Liver (tissue), 9 donors: ENCODE measurements around the gene ATOX1. TPM values are rescaled to one million over a fixed set of nuclear protein-coding genes. Genes with fewer than 3 reads are reported as not detected.

Experiments
- DNase-seq: peaks from one replicate; pipeline ENCODE4 v3.0.0-alpha.2; 2017; ENCODE audit warnings: low spot score
- H3K27ac ChIP-seq, 2 donors: one replicate each; pipeline ENCODE4 v1.7.0; 2013; ENCODE audit warnings: inconsistent platforms in 2 of 2, low read length in 2 of 2, control low read depth in 1 of 2, low read depth in 1 of 2, mild to moderate bottlenecking in 1 of 2
- H3K27me3 ChIP-seq, 4 donors: one replicate each; pipeline versions ENCODE4 v1.6.1 to v1.7.0; 2013; ENCODE audit warnings: low read length in 3 of 4, inconsistent platforms in 1 of 4, mild to moderate bottlenecking in 1 of 4, moderate library complexity in 1 of 4; ENCODE audit not compliant: control insufficient read depth in 4 of 4, insufficient read depth in 4 of 4
- H3K36me3 ChIP-seq, 4 donors: one replicate each; pipeline versions ENCODE4 v1.6.1 to v1.7.0; 2013; ENCODE audit warnings: low read length in 3 of 4, mild to moderate bottlenecking in 3 of 4, low read depth in 1 of 4, moderate library complexity in 1 of 4; ENCODE audit not compliant: control insufficient read depth in 4 of 4, insufficient read depth in 3 of 4
- H3K4me1 ChIP-seq, 4 donors: one replicate each; pipeline versions ENCODE4 v1.6.1 to v1.7.0; 2013; ENCODE audit warnings: low read length in 3 of 4, mild to moderate bottlenecking in 3 of 4, moderate library complexity in 1 of 4; ENCODE audit not compliant: control insufficient read depth in 4 of 4, insufficient read depth in 4 of 4
- H3K4me3 ChIP-seq, 3 donors: one replicate each; pipeline versions ENCODE4 v1.6.1 to v1.7.0; 2013; ENCODE audit warnings: low read length in 3 of 3, control low read depth in 1 of 3, low read depth in 1 of 3, mild to moderate bottlenecking in 1 of 3
- H3K9ac ChIP-seq, 2 donors: one replicate each; pipeline ENCODE4 v1.7.0; 2013; ENCODE audit warnings: low read length in 2 of 2, mild to moderate bottlenecking in 2 of 2, moderate library complexity in 2 of 2, control low read depth in 1 of 2, low read depth in 1 of 2
- H3K9me3 ChIP-seq, 4 donors: one replicate each; pipeline versions ENCODE4 v1.6.1 to v1.7.0; 2013; ENCODE audit warnings: low read length in 3 of 4; ENCODE audit not compliant: control insufficient read depth in 4 of 4
- CTCF ChIP-seq: fragments of 150-350 bp; IDR thresholded peaks from 2 replicates; pipeline ENCODE4 v1.5.1; 2017; ENCODE audit warnings: improper control_type of control experiment, low read depth, low read length; ENCODE audit not compliant: missing input control
- EGR1 ChIP-seq, 2 donors: IDR thresholded peaks; 2 replicates each; pipeline ENCODE4 v1.6.1; 2016 to 2018; ENCODE audit warnings: antibody characterized with exemption in 2 of 2, low read depth in 2 of 2
- FOXA2 ChIP-seq: IDR thresholded peaks from 2 replicates; pipeline ENCODE4 v1.6.1; 2016; ENCODE audit warnings: antibody characterized with exemption
- GABPA ChIP-seq, 2 donors: IDR thresholded peaks in 1 of 2; conservative IDR thresholded peaks in 1 of 2; 2 replicates each; pipeline ENCODE4 v1.6.1; 2016; ENCODE audit warnings: antibody characterized with exemption in 2 of 2, mild to moderate bottlenecking in 1 of 2, moderate library complexity in 1 of 2
- RAD21 ChIP-seq, 2 donors: IDR thresholded peaks; 2 replicates each; pipeline ENCODE4 v1.6.1; 2016; ENCODE audit warnings: antibody characterized with exemption in 2 of 2, mild to moderate bottlenecking in 2 of 2
- REST ChIP-seq: IDR thresholded peaks from 2 replicates; pipeline ENCODE4 v1.6.1; 2016; ENCODE audit warnings: antibody characterized with exemption, mild to moderate bottlenecking
- RXRA ChIP-seq, 2 donors: IDR thresholded peaks; 2 replicates each; pipeline ENCODE4 v1.6.1; 2017 to 2018; ENCODE audit warnings: antibody characterized with exemption in 2 of 2, mild to moderate bottlenecking in 1 of 2
- SP1 ChIP-seq: IDR thresholded peaks from 2 replicates; pipeline ENCODE4 v1.6.1; 2018; ENCODE audit warnings: antibody characterized with exemption, mild to moderate bottlenecking
- TAF1 ChIP-seq: conservative IDR thresholded peaks from 2 replicates; pipeline ENCODE4 v1.6.1; 2016; ENCODE audit warnings: antibody characterized with exemption, mild to moderate bottlenecking
- YY1 ChIP-seq: IDR thresholded peaks from 2 replicates; pipeline ENCODE4 v1.6.1; 2016; ENCODE audit warnings: antibody characterized with exemption, mild to moderate bottlenecking
- ZBTB33 ChIP-seq: IDR thresholded peaks from 2 replicates; pipeline ENCODE4 v1.6.1; 2016; ENCODE audit warnings: antibody characterized with exemption
- WGBS: extraction: QIAGEN DNeasy Blood & Tissue Kit; methylation state at CpG from one replicate; pipeline ENCODE4 v1.1.7; 2013; 5-methylcytosine and 5-hydroxymethylcytosine counted together
- polyA plus RNA-seq, 2 donors: library from polyadenylated mRNA; stranded (reverse) in 1 of 2; unstranded in 1 of 2; fragments of 200-250 nt in 1 of 2; fragments of >200 nt in 1 of 2; fragmentation: Nextera tagmentation in 1 of 2; extraction: Ambion mirVana in 1 of 2; gene quantifications; one replicate each; pipeline versions ENCODE4 v1.2.1 to v1.2.3, GENCODE V29; 2013 to 2015
- total RNA-seq, 2 donors: library from RNA; depleted of rRNA; stranded (reverse); fragments of >200 nt; gene quantifications; one replicate each; pipeline ENCODE4 v1.2.3, GENCODE V29; 2014
- TF ChIP-seq, protein P1 (sequence below): IDR thresholded peaks from 2 replicates; pipeline ENCODE4 v1.6.1; 2016; ENCODE audit warnings: antibody characterized with exemption
- donor health status: healthy.
- donor health status: healthy.
- donor health status: healthy.
- donor health status: healthy.
- donor health status: healthy.

ATOX1 gene
- 10 to 100 TPM; 25.9 to 49.0 TPM for total RNA-seq
- polyA plus RNA-seq: 100 to 1,000 TPM; 142 to 307 TPM

- no peaks in the 10 kb centered on the region for H3K36me3 ChIP-seq
- 7% methylated on average over 61 of the region's 61 CpGs for WGBS
- peak within 1 kb of the TSS; percentile 74 to 77 for H3K27ac ChIP-seq
- H3K27me3 ChIP-seq: no peaks in the 10 kb centered on the region
- H3K4me1 ChIP-seq: peaks cover 0 to 44% (median 30%) of the 10 kb centered on the region in 4 donors
- peak within 1 kb of the TSS; percentile 71 to 84 (median 78) for H3K4me3 ChIP-seq
- DNase-seq: peak; percentile 93
- peak within 1 kb of the TSS; percentile 80 to 90 for H3K9ac ChIP-seq
- no peaks in the 10 kb centered on the region for H3K9me3 ChIP-seq
- TF ChIP-seq RAD21 (IDR thresholded peaks at IDR 0.05): peak in 1 of 2 donors; percentile 50
- peak; percentile 90 for TF ChIP-seq TAF1
- peak in 1 of 2 donors; percentile 14 for TF ChIP-seq EGR1 (IDR thresholded peaks at IDR 0.05; ENCODE audit: low read depth in 2 of 2)
- TF ChIP-seq SP1: peak; percentile 65
- peak; percentile 88 for TF ChIP-seq REST
- peak; percentile 36 for TF ChIP-seq CTCF
- no peak for TF ChIP-seq RXRA (IDR thresholded peaks at IDR 0.05)
- no peak for TF ChIP-seq ZBTB33
- TF ChIP-seq YY1: peak; percentile 60
- no peak for TF ChIP-seq GABPA (IDR thresholded peaks at IDR 0.05 in 1 of 2, conservative IDR thresholded peaks at IDR 0.05 in 1 of 2)
These were observed at the start of gene ATOX1 for GRCh38 chr5:151758430-151759241. Gene ATOX1, minus strand, starts transcription at chr5:151758631. Its CDS starts 80 bp downstream, at chr5:151758551.

DNA sequence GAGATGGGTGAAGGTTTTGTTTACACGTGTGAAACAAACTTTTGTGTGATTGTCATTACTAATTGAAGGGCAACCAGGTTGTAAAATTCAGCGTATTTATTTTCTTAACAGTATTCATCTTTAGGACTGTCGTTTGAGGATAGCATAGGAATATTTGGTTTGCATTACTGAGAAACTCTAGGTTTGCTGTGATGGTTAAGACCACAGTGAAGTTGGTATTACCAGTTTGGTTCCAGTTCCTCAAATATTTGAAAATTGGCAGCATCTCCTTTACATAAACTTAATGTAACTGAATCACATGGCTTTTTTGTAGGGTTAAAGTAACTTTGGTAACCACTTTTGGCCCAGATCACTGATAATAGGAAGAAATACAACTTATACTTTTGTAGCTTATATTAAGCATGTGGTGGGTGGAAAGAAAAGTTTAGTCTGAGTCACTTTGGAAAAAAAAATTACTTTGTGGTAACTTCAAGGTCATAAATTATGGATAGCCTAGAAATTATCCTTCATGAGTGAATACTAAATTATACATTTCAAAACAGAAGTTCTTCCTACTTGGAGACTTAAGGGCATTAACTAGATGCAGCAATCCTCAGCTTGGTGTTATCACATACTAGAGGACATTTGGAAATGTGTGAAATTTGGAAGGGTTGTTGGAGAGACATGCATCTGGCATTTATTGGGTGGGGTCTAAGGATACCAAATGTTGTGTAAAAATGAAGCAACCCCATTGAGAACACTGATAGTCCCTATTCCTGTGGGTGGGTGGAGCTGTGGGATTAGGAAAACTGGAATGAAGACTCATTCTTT, 47.2 kb upstream of the ATOX1 start:
- peaks cover 12 to 49% (median 38%) of the 10 kb centered on the region in 4 donors for H3K36me3 ChIP-seq
- H3K4me3 ChIP-seq: no peak overlapping the region
- H3K9ac ChIP-seq: no peak overlapping the region
- H3K4me1 ChIP-seq: no peaks in the 10 kb centered on the region
- TF ChIP-seq, protein P1, sequence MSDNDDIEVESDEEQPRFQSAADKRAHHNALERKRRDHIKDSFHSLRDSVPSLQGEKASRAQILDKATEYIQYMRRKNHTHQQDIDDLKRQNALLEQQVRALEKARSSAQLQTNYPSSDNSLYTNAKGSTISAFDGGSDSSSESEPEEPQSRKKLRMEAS: no peak
- TF ChIP-seq TAF1 (no peak), YY1 (no peak), RAD21 (IDR thresholded peaks at IDR 0.05) (no peak), GABPA (IDR thresholded peaks at IDR 0.05 in 1 of 2, conservative IDR thresholded peaks at IDR 0.05 in 1 of 2) (no peak), FOXA2 (no peak)
- H3K27ac ChIP-seq: no peak overlapping the region
- H3K27me3 ChIP-seq: no peaks in the 10 kb centered on the region
- WGBS: 96% methylated on average over 3 of the region's 3 CpGs
- no peaks in the 10 kb centered on the region for H3K9me3 ChIP-seq
- DNase-seq: no peak
